GM20431 (cell line): Measurements from ENCODE around the gene PRSS2.

Experiments used
- in situ Hi-C: fragments of 300-500 bp; cut with MseI, MboI; formaldehyde crosslinking; loops from one replicate; pipeline ENCODE4 v1.15.0; 2020; ENCODE audit warnings: low sequenced_read_pairs; ENCODE audit not compliant: unreplicated experiment

Gene PRSS2

DNA sequence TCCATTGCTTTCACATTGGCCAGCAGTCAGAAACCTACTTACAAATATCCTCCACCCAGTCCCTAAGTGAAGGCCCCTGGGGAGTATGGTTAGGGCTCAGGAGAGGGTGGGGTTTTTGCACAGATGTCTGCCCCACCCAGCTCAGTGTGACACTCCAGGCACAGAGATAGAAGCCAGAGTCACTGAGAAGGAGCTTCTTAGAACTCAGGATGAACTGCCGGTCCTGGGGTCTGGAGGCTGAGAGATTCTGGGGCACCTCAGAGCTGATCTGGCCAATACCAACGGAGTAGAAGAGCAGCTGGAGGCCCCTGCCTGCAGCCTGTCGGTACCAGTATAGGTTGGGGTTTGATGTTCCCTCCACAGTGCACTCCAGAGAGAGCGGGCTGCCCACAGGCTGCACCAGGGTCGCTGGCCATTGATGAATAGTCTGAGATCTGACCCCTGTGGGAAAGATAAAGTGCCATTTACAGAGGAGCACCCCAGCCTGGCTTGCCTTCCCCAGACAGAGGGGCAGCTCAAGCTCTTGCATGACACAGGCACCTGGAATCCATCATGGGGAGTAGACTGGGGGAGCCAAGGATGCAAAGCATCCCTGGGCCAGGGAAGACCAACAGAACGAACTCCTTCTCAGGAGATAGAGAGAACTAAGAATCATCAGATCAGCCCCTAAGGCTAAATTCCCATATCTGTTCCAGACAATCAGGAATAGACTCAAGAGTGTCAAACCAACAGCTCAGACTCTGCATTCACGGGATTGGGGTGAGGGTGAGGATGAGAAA, 41.9 kb downstream of the PRSS2 start:
- in situ Hi-C loops = no loop called here

DNA sequence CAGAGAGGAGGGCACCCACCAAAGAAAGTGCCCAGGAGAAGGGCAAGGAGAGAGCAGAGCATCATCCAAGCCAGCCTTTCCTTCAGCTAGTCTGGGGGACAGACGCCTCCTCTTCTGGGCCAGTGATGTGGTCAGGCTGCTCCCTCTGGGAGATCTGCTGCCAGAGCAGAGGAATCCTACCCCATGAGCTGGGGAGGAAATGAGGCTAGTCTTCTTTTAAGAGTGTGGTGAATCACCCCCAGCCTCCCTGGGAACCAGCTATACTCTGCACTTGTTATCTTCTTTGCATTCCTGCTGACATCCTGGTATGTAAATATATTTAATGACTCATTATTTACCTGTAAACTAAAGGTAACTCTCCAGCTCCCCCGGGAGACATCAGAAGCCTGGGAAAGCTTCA, 42.5 kb downstream of the PRSS2 start:
- in situ Hi-C loops = no loop called here

DNA sequence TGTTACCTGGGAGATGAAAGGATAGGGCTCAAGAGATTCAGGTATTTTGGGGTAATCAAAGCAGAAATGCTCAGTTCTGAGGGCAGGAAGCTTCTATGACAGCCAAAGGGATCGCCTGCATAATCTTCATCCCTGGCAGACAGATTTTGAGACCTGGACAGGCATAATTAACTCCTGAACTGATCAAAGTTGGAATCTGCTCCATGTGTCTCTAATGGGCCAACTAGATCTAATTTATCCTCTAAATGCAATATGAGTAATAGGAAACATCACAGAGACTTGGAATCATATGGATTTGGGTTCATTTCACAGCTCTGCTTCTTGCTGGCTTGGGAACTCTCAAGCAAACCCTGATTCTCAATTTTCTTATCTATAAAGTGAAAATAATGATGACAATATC, 42.9 kb downstream of the PRSS2 start:
- in situ Hi-C loops = no loop called here

DNA sequence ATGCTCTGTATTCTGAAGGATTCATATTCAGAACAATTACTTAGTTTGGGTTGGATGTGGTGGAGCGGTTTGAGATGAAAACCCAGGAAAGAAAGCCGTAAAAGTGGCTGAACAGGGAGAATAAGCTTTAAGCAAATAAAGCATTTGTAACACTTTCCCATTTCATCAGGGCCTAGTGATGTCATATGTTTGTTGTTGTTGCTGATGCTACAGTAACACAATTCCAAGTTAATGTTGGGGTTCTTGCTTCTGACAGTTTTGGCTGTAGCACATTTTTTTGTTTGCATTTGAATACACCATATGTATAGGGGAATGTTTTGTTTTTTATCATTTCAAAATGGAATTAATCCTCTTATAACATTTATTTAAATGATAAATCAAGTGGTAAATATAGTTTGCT, 43.7 kb downstream of the PRSS2 start:
- in situ Hi-C loops = no loop called here

DNA sequence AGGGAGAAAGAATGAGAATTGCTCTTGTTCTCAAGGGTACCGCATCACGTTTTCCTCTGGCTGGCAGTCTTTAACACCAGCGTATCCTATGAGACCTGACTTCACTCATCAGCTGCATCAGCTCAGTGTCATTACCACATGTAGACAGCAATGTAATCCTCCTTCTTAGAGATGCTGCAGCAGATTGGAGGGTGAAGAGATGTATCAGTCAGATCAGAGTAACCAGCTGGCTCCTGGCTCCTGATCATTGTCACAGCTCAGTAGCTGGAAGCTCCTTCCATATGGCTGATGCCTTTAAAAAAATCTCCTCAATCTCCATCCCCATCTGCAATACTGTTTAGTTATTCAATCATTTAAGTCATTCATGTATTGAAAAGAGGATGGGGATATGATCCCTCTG, 44.4 kb downstream of the PRSS2 start:
- in situ Hi-C loops = no loop called here

DNA sequence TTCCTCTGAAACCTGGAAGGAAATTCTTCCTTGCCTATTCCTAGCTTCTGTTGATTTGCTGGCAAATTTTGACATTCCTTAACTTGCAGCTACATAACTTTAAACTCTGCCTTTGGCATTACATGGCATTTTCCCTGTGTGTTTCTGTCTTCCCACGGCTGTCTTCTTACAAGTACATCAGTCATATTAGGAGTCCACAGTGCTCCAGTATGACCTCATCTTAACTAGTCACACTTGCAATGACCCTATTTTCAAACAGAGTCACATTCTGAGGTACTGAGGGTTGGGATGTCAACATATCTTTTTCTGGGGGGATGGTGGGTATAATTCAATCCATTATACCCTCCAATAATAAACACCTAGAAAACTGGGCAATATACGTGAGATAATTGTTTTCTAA, 46.7 kb downstream of the PRSS2 start:
- in situ Hi-C loops = no loop called here

DNA sequence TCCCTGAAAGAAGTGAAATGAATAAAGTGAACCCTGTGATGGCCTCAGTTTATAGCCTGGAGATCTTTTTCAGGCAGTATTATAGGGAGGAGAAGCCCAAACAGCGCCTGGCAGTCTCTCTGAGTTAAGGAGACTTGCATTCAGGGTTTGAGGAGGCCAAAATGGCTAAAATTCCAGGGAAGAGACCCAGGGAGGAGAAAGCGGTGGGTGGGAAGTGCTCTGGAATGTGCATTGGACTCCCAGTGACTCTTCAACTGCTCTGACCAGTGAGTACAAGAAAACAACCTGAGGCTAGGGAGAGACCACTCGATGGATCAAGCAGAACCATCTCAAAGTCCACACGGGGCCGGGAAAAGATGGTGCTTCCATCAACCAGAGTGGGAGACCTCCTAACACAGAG, 48.8 kb downstream of the PRSS2 start:
- in situ Hi-C loops = no loop called here

DNA sequence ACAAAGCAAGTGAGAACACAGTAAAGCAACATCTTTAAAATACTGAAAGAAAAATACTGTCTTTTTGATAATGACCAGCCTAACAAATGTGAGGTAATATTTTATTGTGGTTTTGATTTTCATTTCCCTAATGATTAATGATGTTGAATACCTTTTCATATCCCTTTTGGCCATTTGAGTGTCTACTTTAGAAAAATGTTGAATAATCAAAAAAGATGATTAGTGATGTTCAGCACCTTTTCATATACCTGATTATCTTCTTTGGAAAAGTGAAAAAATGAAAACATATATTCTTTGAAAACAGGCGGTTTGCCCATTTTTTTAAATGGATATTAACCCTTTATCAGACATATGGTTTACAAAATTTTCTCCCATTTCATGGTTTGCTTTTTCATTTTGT, 51.9 kb downstream of the PRSS2 start:
- in situ Hi-C loops = no loop called here
